Measurements from ENCODE around the gene ASB13. TPM values are rescaled to one million over a fixed set of nuclear protein-coding genes. Genes with fewer than 3 reads are reported as not detected.
"Not testable (repeated sequence)": the region's sequence is repeated elsewhere in the genome, so short reads cannot be mapped to it uniquely, and the experiment has no call there.

Gene ASB13
- total and polyA plus RNA-seq, 2 experiments from 2014 or later, result 11.6 to 20.2 TPM

DNA sequence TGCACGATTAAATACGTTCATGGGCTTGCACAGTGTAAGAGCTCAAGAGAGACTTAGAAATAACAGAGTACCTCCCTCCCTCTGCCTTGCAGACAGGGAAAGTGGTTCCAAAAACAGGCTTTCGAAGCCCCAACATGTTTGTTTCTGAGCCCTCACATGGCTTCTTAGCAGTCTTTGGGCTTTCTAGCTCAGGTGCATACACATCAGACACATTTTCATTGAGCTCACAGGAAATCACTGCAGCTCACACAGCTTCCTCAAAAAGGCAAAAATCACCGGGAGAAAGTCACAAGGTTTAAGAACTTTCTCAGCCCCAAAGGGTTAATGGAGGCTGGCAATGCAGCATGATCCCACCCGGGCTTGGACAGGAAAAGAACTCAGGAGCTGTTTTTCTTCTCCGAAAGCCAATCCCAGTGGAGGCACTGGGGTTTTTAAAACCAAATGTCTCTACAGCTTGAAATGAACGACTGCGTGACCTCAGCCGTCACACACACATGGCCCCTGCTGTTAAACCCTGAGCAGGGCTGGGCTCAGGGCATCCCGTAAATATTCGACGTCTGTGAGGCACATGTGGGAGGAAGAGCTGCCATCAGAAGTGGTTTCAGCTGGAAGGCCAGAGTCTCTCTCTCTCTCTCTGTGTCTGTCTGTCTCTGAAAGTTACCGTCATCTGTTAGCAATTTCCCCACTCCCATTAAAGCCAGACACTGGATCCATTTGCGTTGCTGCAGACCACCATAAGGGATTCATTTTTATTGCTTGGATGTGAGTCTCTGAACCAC, 71.9 kb downstream of the ASB13 start (continued):
- TF ChIP-seq, protein P1, sequence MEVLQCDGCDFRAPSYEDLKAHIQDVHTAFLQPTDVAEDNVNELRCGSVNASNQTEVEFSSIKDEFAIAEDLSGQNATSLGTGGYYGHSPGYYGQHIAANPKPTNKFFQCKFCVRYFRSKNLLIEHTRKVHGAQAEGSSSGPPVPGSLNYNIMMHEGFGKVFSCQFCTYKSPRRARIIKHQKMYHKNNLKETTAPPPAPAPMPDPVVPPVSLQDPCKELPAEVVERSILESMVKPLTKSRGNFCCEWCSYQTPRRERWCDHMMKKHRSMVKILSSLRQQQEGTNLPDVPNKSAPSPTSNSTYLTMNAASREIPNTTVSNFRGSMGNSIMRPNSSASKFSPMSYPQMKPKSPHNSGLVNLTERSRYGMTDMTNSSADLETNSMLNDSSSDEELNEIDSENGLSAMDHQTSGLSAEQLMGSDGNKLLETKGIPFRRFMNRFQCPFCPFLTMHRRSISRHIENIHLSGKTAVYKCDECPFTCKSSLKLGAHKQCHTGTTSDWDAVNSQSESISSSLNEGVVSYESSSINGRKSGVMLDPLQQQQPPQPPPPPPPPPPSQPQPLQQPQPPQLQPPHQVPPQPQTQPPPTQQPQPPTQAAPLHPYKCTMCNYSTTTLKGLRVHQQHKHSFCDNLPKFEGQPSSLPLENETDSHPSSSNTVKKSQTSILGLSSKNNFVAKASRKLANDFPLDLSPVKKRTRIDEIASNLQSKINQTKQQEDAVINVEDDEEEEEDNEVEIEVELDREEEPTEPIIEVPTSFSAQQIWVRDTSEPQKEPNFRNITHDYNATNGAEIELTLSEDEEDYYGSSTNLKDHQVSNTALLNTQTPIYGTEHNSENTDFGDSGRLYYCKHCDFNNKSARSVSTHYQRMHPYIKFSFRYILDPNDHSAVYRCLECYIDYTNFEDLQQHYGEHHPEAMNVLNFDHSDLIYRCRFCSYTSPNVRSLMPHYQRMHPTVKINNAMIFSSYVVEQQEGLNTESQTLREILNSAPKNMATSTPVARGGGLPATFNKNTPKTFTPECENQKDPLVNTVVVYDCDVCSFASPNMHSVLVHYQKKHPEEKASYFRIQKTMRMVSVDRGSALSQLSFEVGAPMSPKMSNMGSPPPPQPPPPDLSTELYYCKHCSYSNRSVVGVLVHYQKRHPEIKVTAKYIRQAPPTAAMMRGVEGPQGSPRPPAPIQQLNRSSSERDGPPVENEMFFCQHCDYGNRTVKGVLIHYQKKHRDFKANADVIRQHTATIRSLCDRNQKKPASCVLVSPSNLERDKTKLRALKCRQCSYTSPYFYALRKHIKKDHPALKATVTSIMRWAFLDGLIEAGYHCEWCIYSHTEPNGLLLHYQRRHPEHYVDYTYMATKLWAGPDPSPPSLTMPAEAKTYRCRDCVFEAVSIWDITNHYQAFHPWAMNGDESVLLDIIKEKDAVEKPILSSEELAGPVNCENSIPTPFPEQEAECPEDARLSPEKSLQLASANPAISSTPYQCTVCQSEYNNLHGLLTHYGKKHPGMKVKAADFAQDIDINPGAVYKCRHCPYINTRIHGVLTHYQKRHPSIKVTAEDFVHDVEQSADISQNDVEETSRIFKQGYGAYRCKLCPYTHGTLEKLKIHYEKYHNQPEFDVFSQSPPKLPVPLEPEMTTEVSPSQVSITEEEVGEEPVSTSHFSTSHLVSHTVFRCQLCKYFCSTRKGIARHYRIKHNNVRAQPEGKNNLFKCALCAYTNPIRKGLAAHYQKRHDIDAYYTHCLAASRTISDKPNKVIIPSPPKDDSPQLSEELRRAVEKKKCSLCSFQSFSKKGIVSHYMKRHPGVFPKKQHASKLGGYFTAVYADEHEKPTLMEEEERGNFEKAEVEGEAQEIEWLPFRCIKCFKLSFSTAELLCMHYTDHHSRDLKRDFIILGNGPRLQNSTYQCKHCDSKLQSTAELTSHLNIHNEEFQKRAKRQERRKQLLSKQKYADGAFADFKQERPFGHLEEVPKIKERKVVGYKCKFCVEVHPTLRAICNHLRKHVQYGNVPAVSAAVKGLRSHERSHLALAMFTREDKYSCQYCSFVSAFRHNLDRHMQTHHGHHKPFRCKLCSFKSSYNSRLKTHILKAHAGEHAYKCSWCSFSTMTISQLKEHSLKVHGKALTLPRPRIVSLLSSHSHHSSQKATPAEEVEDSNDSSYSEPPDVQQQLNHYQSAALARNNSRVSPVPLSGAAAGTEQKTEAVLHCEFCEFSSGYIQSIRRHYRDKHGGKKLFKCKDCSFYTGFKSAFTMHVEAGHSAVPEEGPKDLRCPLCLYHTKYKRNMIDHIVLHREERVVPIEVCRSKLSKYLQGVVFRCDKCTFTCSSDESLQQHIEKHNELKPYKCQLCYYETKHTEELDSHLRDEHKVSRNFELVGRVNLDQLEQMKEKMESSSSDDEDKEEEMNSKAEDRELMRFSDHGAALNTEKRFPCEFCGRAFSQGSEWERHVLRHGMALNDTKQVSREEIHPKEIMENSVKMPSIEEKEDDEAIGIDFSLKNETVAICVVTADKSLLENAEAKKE (CRISPR knock-in tag; IDR thresholded peaks at IDR 0.05), result no peak
- TF ChIP-seq EZH2 (IDR thresholded peaks at IDR 0.05; ENCODE audit: low read depth, unreplicated experiment), result no peak

DNA sequence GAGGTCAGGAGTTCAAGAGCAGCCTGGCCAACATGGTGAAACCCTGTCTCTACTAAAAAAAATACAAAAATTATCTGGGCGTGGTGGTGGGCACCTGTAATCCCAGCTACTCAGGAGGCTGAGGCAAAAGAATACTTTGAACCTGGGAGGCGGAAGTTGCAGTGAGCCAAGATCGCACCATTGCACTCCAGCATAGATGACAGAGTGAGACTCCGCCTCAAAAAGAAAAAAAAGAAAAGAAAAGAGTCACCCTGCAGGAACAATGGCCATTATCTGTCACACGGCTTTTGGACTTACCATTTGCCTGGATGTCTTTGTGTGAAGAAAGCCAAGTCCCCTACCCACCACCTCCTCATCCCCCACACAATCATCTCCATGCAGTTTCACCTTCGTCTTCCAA, 73.0 kb downstream of the ASB13 start:
- not testable (repeated sequence) for H3K9me3 Mint-ChIP-seq; H3K27ac ChIP-seq (ENCODE audit: low read depth); H3K4me3 Mint-ChIP-seq; H3K27me3 ChIP-seq (ENCODE audit: insufficient read depth); H3K36me3 ChIP-seq (ENCODE audit: insufficient read depth); H3K36me3 Mint-ChIP-seq (ENCODE audit: low read depth); DNase-seq (ENCODE audit: low spot score); H3K79me2 ChIP-seq (replicated peaks; ENCODE audit: insufficient read depth); H3K27ac Mint-ChIP-seq; H3K4me2 ChIP-seq; ATAC-seq; H3K9me2 ChIP-seq (ENCODE audit: insufficient read depth); H3F3A ChIP-seq (replicated peaks; ENCODE audit: low read depth); H4K20me1 ChIP-seq (replicated peaks; ENCODE audit: insufficient read depth); H2AFZ ChIP-seq; H3K4me3 ChIP-seq
- peaks cover 15% of the 10 kb centered on the region; the same call in 1 of the 2 replicates for H3K4me1 ChIP-seq (ENCODE audit: insufficient read depth)
- H3K27me3 Mint-ChIP-seq (ENCODE audit: insufficient read depth, low read depth, poor library complexity), result peaks cover 11% of the 10 kb centered on the region
- peaks cover 30% of the 10 kb centered on the region for H3K4me1 Mint-ChIP-seq

DNA sequence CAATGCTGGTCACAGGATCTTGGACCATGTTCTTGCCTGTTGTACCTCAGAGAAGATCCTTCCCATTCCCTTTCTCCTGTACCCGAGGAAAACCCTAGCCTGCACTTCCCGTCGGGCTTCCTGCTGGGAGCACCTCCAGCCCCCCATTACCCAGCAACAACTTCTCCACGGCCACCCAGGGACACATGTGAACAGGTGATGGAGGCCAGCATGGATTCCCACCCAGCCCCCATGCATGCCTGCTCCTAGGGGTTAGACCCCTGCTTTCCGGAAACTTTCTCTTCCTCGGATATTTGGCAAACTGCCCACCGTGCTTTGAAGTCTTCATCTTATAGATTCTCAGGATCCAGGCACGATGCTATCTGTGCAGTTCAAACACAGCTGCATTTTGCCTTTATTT, 74.3 kb downstream of the ASB13 start:
- Mint-ChIP-seq H3K4me3 (no peak overlapping the region), H3K36me3 (ENCODE audit: low read depth) (no peaks in the 10 kb centered on the region), H3K27me3 (ENCODE audit: insufficient read depth, low read depth, poor library complexity) (peaks cover 10% of the 10 kb centered on the region), H3K27ac (no peak overlapping the region), H3K4me1 (peaks cover 33% of the 10 kb centered on the region), H3K9me3 (no peaks in the 10 kb centered on the region)
- no peak for ATAC-seq
- Histone ChIP-seq H4K20me1 (replicated peaks; ENCODE audit: insufficient read depth) (no peaks in the 10 kb centered on the region), H3K9me2 (ENCODE audit: insufficient read depth) (no peaks in the 10 kb centered on the region), H3K4me2 (no peak overlapping the region), H3K4me1 (ENCODE audit: insufficient read depth) (peaks cover 21% of the 10 kb centered on the region), H3K4me3 (no peak overlapping the region), H3K36me3 (ENCODE audit: insufficient read depth) (no peaks in the 10 kb centered on the region), H3F3A (replicated peaks; ENCODE audit: low read depth) (no peaks in the 10 kb centered on the region), H3K79me2 (replicated peaks; ENCODE audit: insufficient read depth) (no peaks in the 10 kb centered on the region), H3K27ac (ENCODE audit: low read depth) (no peak overlapping the region), H2AFZ (0 out of 2 replicates have a peak overlapping the region, but pooled peaks have one; percentile 43), H3K27me3 (ENCODE audit: insufficient read depth) (no peaks in the 10 kb centered on the region)
- no peak for DNase-seq (ENCODE audit: low spot score)
- no peak for TF ChIP-seq EZH2phosphoT487 (IDR thresholded peaks at IDR 0.05; ENCODE audit: unreplicated experiment)
- TF ChIP-seq STAT1 (IDR thresholded peaks at IDR 0.05; ENCODE audit: unreplicated experiment), result no peak
- no peak for TF ChIP-seq CREB1 (CRISPR knock-in tag; IDR thresholded peaks at IDR 0.05; ENCODE audit: low read depth)

Measured in GM23338 (cell line).